Ishikawa (cell line): ENCODE results near the gene LMTK2.

Experiments
- CEBPB ChIP-seq: IDR thresholded peaks from 2 replicates; pipeline ENCODE4 v1.6.1; 2012
- CREB1 ChIP-seq: IDR thresholded peaks from 2 replicates; pipeline ENCODE4 v1.6.1; 2012; ENCODE audit warnings: low read depth
- EGR1 ChIP-seq: IDR thresholded peaks from 2 replicates; pipeline ENCODE4 v1.6.1; 2012
- EP300 ChIP-seq: IDR thresholded peaks from 2 replicates; pipeline ENCODE4 v1.6.1; 2012; ENCODE audit warnings: borderline replicate concordance
- FOXM1 ChIP-seq: IDR thresholded peaks from 2 replicates; pipeline ENCODE4 v1.6.1; 2012; ENCODE audit warnings: low read depth, borderline replicate concordance
- MAX ChIP-seq: IDR thresholded peaks from 2 replicates; pipeline ENCODE4 v1.6.1; 2012
- NFIC ChIP-seq: IDR thresholded peaks from 2 replicates; pipeline ENCODE4 v1.6.1; 2012
- RAD21 ChIP-seq: IDR thresholded peaks from 2 replicates; pipeline ENCODE4 v1.6.1; 2012; ENCODE audit warnings: low read depth
- REST ChIP-seq: IDR thresholded peaks from 2 replicates; pipeline ENCODE4 v1.6.1; 2012; ENCODE audit warnings: low read depth, mild to moderate bottlenecking
- TAF1 ChIP-seq: IDR thresholded peaks from 2 replicates; pipeline ENCODE4 v1.6.1; 2012; ENCODE audit warnings: low read depth, mild to moderate bottlenecking
- TCF12 ChIP-seq: IDR thresholded peaks from 2 replicates; pipeline ENCODE4 v1.6.1; 2012; ENCODE audit warnings: low read depth
- TEAD4 ChIP-seq: IDR thresholded peaks from 2 replicates; pipeline ENCODE4 v1.6.1; 2012
- YY1 ChIP-seq: IDR thresholded peaks from 2 replicates; pipeline ENCODE4 v1.6.1; 2012; ENCODE audit warnings: low read depth
- ZBTB7A ChIP-seq: IDR thresholded peaks from 2 replicates; pipeline ENCODE4 v1.6.1; 2012; ENCODE audit warnings: low read depth
- TF ChIP-seq, protein P1 (sequence below): IDR thresholded peaks from 2 replicates; pipeline ENCODE4 v1.6.1; 2012

Gene LMTK2

GRCh38 chr7:98178762-98179490 is 72.3 kb downstream of the LMTK2 start:
- TF ChIP-seq TCF12 (no peak), TAF1 (no peak), NFIC (no peak), YY1 (no peak), EGR1 (no peak), RAD21 (no peak), EP300 (no peak), CREB1 (no peak), ZBTB7A (no peak), CEBPB (no peak), REST (no peak), FOXM1 (no peak), TEAD4 (no peak), MAX (no peak)
- TF ChIP-seq, protein P1, sequence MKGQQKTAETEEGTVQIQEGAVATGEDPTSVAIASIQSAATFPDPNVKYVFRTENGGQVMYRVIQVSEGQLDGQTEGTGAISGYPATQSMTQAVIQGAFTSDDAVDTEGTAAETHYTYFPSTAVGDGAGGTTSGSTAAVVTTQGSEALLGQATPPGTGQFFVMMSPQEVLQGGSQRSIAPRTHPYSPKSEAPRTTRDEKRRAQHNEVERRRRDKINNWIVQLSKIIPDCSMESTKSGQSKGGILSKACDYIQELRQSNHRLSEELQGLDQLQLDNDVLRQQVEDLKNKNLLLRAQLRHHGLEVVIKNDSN = no peak

GRCh38 chr7:98180751-98181150 is 74.1 kb downstream of the LMTK2 start:
- no peak for TF ChIP-seq EP300
- TF ChIP-seq NFIC = no peak
- no peak for TF ChIP-seq REST
- TF ChIP-seq CREB1 = no peak
- TF ChIP-seq EGR1 = no peak

- TF ChIP-seq YY1 (no peak), TEAD4 (no peak), REST (no peak), FOXM1 (no peak), MAX (no peak), CEBPB (no peak), EP300 (no peak), NFIC (no peak), ZBTB7A (no peak), TAF1 (no peak), RAD21 (no peak), TCF12 (no peak), CREB1 (no peak), EGR1 (no peak)
- TF ChIP-seq, protein P1 = no peak
Measured at GRCh38 chr7:98185101-98185500, 78.4 kb downstream of the LMTK2 start.

GRCh38 chr7:98186452-98187137 is 79.9 kb downstream of the LMTK2 start:
- TF ChIP-seq ZBTB7A = no peak
- no peak for TF ChIP-seq CREB1
- TF ChIP-seq EP300 = no peak
- TF ChIP-seq RAD21 = no peak
- no peak for TF ChIP-seq FOXM1
- TF ChIP-seq, protein P1 = no peak
- no peak for TF ChIP-seq CEBPB
- TF ChIP-seq REST = no peak
- no peak for TF ChIP-seq YY1
- TF ChIP-seq NFIC = no peak
- no peak for TF ChIP-seq TEAD4
- no peak for TF ChIP-seq TAF1
- no peak for TF ChIP-seq TCF12
- no peak for TF ChIP-seq MAX
- TF ChIP-seq EGR1 = no peak
